HG03442 (cell line): ENCODE data around the gene PRTN3.
"Not testable (repeated sequence)": the region's sequence is repeated elsewhere in the genome, so short reads cannot be mapped to it uniquely, and the experiment has no call there.

Experiments
- ATAC-seq: cut with Tn5 transposase; IDR thresholded peaks from one replicate; pipeline ENCODE4 v1.9.1; 2021; ENCODE audit warnings: mild to moderate bottlenecking, moderate library complexity; ENCODE audit not compliant: unreplicated experiment

Gene PRTN3

GRCh38 chr19:843836-844545 is 3.2 kb downstream of the PRTN3 start:
- no peak for ATAC-seq

GRCh38 chr19:844546-844971 is 3.8 kb downstream of the PRTN3 start:
- ATAC-seq = no peak

GRCh38 chr19:845707-846521 is 5.1 kb downstream of the PRTN3 start:
- no peak for ATAC-seq

- ATAC-seq = no peak
Measured at GRCh38 chr19:848386-848921, 7.7 kb downstream of the PRTN3 start.

- not testable (repeated sequence) for ATAC-seq
Measured at GRCh38 chr19:849195-849594, 8.4 kb downstream of the PRTN3 start.

GRCh38 chr19:850221-850978 is 9.6 kb downstream of the PRTN3 start:
- no peak for ATAC-seq

- ATAC-seq = no peak
Measured at GRCh38 chr19:850979-851335, 10.2 kb downstream of the PRTN3 start.

- no peak for ATAC-seq
Measured at GRCh38 chr19:852136-853013, 11.6 kb downstream of the PRTN3 start, which contains the start of gene ELANE. TSS of gene ELANE (plus strand) at chr19:852303. CDS start at chr19:852329, 26 bp downstream.

GRCh38 chr19:853014-853585 is 12.3 kb downstream of the PRTN3 start:
- no peak for ATAC-seq

GRCh38 chr19:853614-854220 is 12.9 kb downstream of the PRTN3 start:
- ATAC-seq = not testable (repeated sequence)

GRCh38 chr19:854549-854948 is 13.8 kb downstream of the PRTN3 start:
- ATAC-seq = no peak

- ATAC-seq = no peak
Measured at GRCh38 chr19:855142-855541, 14.3 kb downstream of the PRTN3 start.

- ATAC-seq = no peak
Measured at GRCh38 chr19:855566-856120, 14.8 kb downstream of the PRTN3 start.

- no peak for ATAC-seq
Measured at GRCh38 chr19:858284-858683, 17.5 kb downstream of the PRTN3 start.

- ATAC-seq = no peak
Measured at GRCh38 chr19:858868-859843, 18.4 kb downstream of the PRTN3 start, which contains the start of gene CFD. TSS of gene CFD (plus strand) at chr19:859664. CDS start at chr19:859690, 26 bp downstream.

- ATAC-seq = no peak
Measured at GRCh38 chr19:861141-861755, 20.4 kb downstream of the PRTN3 start.
